ENCODE measurements around the gene TMEM161B.
"Not testable (repeated sequence)": the region's sequence is repeated elsewhere in the genome, so short reads cannot be mapped to it uniquely, and the experiment has no call there.

TMEM161B gene

GRCh38 chr5:88264565-88264964 lies 4.1 kb downstream of the TMEM161B start:
- not testable (repeated sequence) for H3K9me3 Mint-ChIP-seq; DNase-seq; ATAC-seq (replicated peaks); H3K27me3 Mint-ChIP-seq; H3K4me3 Mint-ChIP-seq
- Mint-ChIP-seq H3K36me3 (ENCODE audit: insufficient read depth) (peaks cover 12% of the 10 kb centered on the region), H3K27ac (peak overlapping the region in 1 of 2 donors; percentile 28), H3K4me1 (ENCODE audit: low read depth in 2 of 2) (peaks cover 29 to 38% of the 10 kb centered on the region in 2 donors)

- peaks cover 22 to 35% of the 10 kb centered on the region in 2 donors for H3K4me1 Mint-ChIP-seq (ENCODE audit: low read depth in 2 of 2)
- no peak overlapping the region for H3K4me3 Mint-ChIP-seq
- H3K27ac Mint-ChIP-seq = no peak overlapping the region
- DNase-seq = no peak
- peaks cover 2% of the 10 kb centered on the region for H3K36me3 Mint-ChIP-seq (ENCODE audit: insufficient read depth)
- H3K27me3 Mint-ChIP-seq = no peaks in the 10 kb centered on the region
- no peaks in the 10 kb centered on the region for H3K9me3 Mint-ChIP-seq
- no peak for ATAC-seq (replicated peaks)
These were observed 5.3 kb downstream of the TMEM161B start for GRCh38 chr5:88263349-88263748.

GRCh38 chr5:88262116-88262515 lies 6.5 kb downstream of the TMEM161B start:
- no peak for ATAC-seq (replicated peaks)
- peaks cover 2% of the 10 kb centered on the region for H3K36me3 Mint-ChIP-seq (ENCODE audit: insufficient read depth)
- no peak overlapping the region for H3K4me3 Mint-ChIP-seq
- peaks cover 13 to 36% of the 10 kb centered on the region in 2 donors for H3K4me1 Mint-ChIP-seq (ENCODE audit: low read depth in 2 of 2)
- no peak for DNase-seq
- no peak overlapping the region for H3K27ac Mint-ChIP-seq
- H3K27me3 Mint-ChIP-seq = no peaks in the 10 kb centered on the region
- no peaks in the 10 kb centered on the region for H3K9me3 Mint-ChIP-seq

DNA sequence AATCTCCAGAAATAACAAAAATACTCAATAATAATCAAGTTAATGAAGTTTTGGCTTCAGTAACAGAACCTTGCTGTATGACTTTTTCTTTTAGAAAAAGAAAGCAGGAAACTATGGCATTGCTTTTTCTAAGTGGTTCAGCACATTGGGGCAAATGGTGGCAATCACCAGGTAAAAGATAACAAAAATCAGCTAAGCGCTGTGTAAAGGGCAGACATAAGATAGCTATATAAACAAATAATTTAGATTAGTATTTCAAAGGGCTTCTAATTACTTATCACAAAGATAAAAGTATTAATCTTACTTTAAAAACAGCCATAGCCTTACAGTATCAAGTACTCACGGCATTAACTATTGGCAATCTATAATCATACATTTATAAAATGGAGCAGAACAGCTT lies 10.0 kb downstream of the TMEM161B start:
- no peak for ATAC-seq (replicated peaks)
- Mint-ChIP-seq H3K4me3 (no peak overlapping the region), H3K27ac (peak overlapping the region in 1 of 2 donors; percentile 1), H3K27me3 (no peaks in the 10 kb centered on the region), H3K4me1 (ENCODE audit: low read depth in 2 of 2) (peaks cover 12 to 31% of the 10 kb centered on the region in 2 donors), H3K36me3 (ENCODE audit: insufficient read depth) (peaks cover 9% of the 10 kb centered on the region), H3K9me3 (no peaks in the 10 kb centered on the region)
- DNase-seq = no peak

GRCh38 chr5:88256872-88257271 lies 11.8 kb downstream of the TMEM161B start:
- ATAC-seq (replicated peaks) (no peak), DNase-seq (no peak)
- H3K4me1 Mint-ChIP-seq (ENCODE audit: low read depth in 2 of 2) = peaks cover 17 to 45% of the 10 kb centered on the region in 2 donors
- no peak overlapping the region for H3K4me3 Mint-ChIP-seq
- H3K9me3 Mint-ChIP-seq = no peaks in the 10 kb centered on the region
- H3K27me3 Mint-ChIP-seq = no peaks in the 10 kb centered on the region
- H3K27ac Mint-ChIP-seq = no peak overlapping the region
- peaks cover 9% of the 10 kb centered on the region for H3K36me3 Mint-ChIP-seq (ENCODE audit: insufficient read depth)

DNA sequence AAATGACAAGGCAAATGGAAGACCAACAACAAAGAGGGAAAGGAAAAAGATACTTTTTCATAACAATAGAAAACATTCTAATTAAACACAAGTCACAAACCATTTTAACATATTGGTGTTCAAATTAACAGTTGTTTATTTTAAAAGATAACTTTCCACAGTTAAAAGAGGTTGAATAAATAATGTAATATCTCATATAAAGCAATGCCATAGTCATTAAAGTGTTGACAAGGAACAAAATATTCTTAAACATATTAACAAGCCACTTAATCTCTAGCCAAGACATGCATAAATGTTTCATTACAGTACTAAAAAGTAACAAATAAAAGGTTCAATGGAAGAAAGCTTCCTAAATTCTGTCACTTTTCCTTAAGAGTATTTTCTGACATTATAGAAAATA lies 12.6 kb downstream of the TMEM161B start:
- peak overlapping the region in 1 of 2 donors; percentile 19 for H3K27ac Mint-ChIP-seq
- ATAC-seq (replicated peaks) = no peak
- H3K9me3 Mint-ChIP-seq = no peaks in the 10 kb centered on the region
- DNase-seq = no peak
- no peak overlapping the region for H3K4me3 Mint-ChIP-seq
- H3K4me1 Mint-ChIP-seq (ENCODE audit: low read depth in 2 of 2) = peaks cover 15 to 40% of the 10 kb centered on the region in 2 donors
- H3K36me3 Mint-ChIP-seq (ENCODE audit: insufficient read depth) = peaks cover 9% of the 10 kb centered on the region
- H3K27me3 Mint-ChIP-seq = no peaks in the 10 kb centered on the region

DNA sequence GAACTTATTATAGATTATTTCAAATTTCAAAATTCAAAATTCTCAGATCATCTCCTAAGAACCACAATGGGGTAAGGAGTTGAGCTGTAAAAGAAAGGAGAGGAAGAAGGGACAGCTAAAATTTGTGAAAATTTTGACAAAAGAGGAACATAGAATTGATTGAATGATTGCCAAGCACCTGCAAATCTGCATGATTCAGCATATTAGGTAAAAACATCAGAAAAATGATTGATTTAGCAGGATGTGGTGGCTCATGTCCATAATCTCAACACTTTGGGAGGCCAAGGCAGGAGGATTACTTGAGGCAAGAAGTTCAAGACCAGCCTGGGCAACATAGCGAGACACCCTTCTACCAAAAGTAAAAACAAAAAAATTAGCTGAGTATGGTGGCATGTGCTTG lies 14.3 kb downstream of the TMEM161B start:
- Mint-ChIP-seq H3K36me3 (ENCODE audit: insufficient read depth) (peaks cover 9% of the 10 kb centered on the region), H3K4me3 (no peak overlapping the region), H3K27me3 (no peaks in the 10 kb centered on the region), H3K9me3 (no peaks in the 10 kb centered on the region), H3K4me1 (ENCODE audit: low read depth in 2 of 2) (peaks cover 30 to 57% of the 10 kb centered on the region in 2 donors), H3K27ac (no peak overlapping the region)
- ATAC-seq (replicated peaks) (no peak), DNase-seq (no peak)

- peak; percentile 94 for ATAC-seq (replicated peaks)
- H3K9me3 Mint-ChIP-seq = no peaks in the 10 kb centered on the region
- peak overlapping the region in 1 of 2 donors; percentile 7 for H3K27ac Mint-ChIP-seq
- H3K27me3 Mint-ChIP-seq = no peaks in the 10 kb centered on the region
- H3K4me1 Mint-ChIP-seq (ENCODE audit: low read depth in 2 of 2) = peaks cover 37 to 66% of the 10 kb centered on the region in 2 donors
- DNase-seq = no peak
- peaks cover 3% of the 10 kb centered on the region for H3K36me3 Mint-ChIP-seq (ENCODE audit: insufficient read depth)
- peak overlapping the region in 1 of 2 donors; percentile 44 for H3K4me3 Mint-ChIP-seq
These were observed 17.5 kb downstream of the TMEM161B start for GRCh38 chr5:88251048-88251711.

GRCh38 chr5:88250010-88250409 lies 18.6 kb downstream of the TMEM161B start:
- H3K9me3 Mint-ChIP-seq = no peaks in the 10 kb centered on the region
- ATAC-seq (replicated peaks) (no peak), DNase-seq (no peak)
- peak overlapping the region in 1 of 2 donors; percentile 13 for H3K4me3 Mint-ChIP-seq
- peaks cover 35 to 68% of the 10 kb centered on the region in 2 donors for H3K4me1 Mint-ChIP-seq (ENCODE audit: low read depth in 2 of 2)
- peaks cover 3% of the 10 kb centered on the region for H3K36me3 Mint-ChIP-seq (ENCODE audit: insufficient read depth)
- H3K27me3 Mint-ChIP-seq = no peaks in the 10 kb centered on the region
- H3K27ac Mint-ChIP-seq = peak overlapping the region in 1 of 2 donors; percentile 7

- no peaks in the 10 kb centered on the region for H3K9me3 Mint-ChIP-seq
- peaks cover 41 to 70% of the 10 kb centered on the region in 2 donors for H3K4me1 Mint-ChIP-seq (ENCODE audit: low read depth in 2 of 2)
- H3K27me3 Mint-ChIP-seq = no peaks in the 10 kb centered on the region
- H3K36me3 Mint-ChIP-seq (ENCODE audit: insufficient read depth) = no peaks in the 10 kb centered on the region
- ATAC-seq (replicated peaks) (no peak), DNase-seq (no peak)
- no peak overlapping the region for H3K4me3 Mint-ChIP-seq
- no peak overlapping the region for H3K27ac Mint-ChIP-seq
These were observed 19.7 kb downstream of the TMEM161B start for GRCh38 chr5:88248743-88249540.

- H3K4me3 Mint-ChIP-seq = no peak overlapping the region
These were observed 20.6 kb downstream of the TMEM161B start for GRCh38 chr5:88248094-88248493.

GRCh38 chr5:88245893-88246244 lies 22.8 kb downstream of the TMEM161B start:
- Mint-ChIP-seq H3K27ac (no peak overlapping the region), H3K9me3 (no peaks in the 10 kb centered on the region), H3K4me3 (no peak overlapping the region), H3K27me3 (no peaks in the 10 kb centered on the region), H3K4me1 (ENCODE audit: low read depth in 2 of 2) (peaks cover 38 to 71% of the 10 kb centered on the region in 2 donors), H3K36me3 (ENCODE audit: insufficient read depth) (no peaks in the 10 kb centered on the region)
- no peak for ATAC-seq (replicated peaks)
- DNase-seq = no peak

More at GRCh38 chr5:88248094-88248493, 20.6 kb downstream of the TMEM161B start:
- H3K4me1 Mint-ChIP-seq (ENCODE audit: low read depth in 2 of 2) = peaks cover 41 to 74% of the 10 kb centered on the region in 2 donors
- H3K27me3 Mint-ChIP-seq = no peaks in the 10 kb centered on the region
- no peak for DNase-seq
- no peaks in the 10 kb centered on the region for H3K9me3 Mint-ChIP-seq
- peak overlapping the region in 1 of 2 donors; percentile 23 for H3K27ac Mint-ChIP-seq
- H3K36me3 Mint-ChIP-seq (ENCODE audit: insufficient read depth) = no peaks in the 10 kb centered on the region
- no peak for ATAC-seq (replicated peaks)

GRCh38 chr5:88245241-88245892 lies 23.3 kb downstream of the TMEM161B start:
- DNase-seq = no peak
- no peaks in the 10 kb centered on the region for H3K27me3 Mint-ChIP-seq
- no peak overlapping the region for H3K4me3 Mint-ChIP-seq
- ATAC-seq (replicated peaks) = no peak
- no peaks in the 10 kb centered on the region for H3K9me3 Mint-ChIP-seq
- no peaks in the 10 kb centered on the region for H3K36me3 Mint-ChIP-seq (ENCODE audit: insufficient read depth)
- peaks cover 34 to 66% of the 10 kb centered on the region in 2 donors for H3K4me1 Mint-ChIP-seq (ENCODE audit: low read depth in 2 of 2)
- H3K27ac Mint-ChIP-seq = no peak overlapping the region
